ENCODE results near the gene METRNL.

GRCh38 chr17:83100853-83101391 lies 21.5 kb downstream of the METRNL start:
- no peak for TF ChIP-seq CTCF (conservative IDR thresholded peaks at IDR 0.05; ENCODE audit: low read length)
- no peak for TF ChIP-seq EZH2phosphoT487 (IDR thresholded peaks at IDR 0.05; ENCODE audit: borderline replicate concordance, low read depth, low read length)

All from OCI-LY7 (cell line).